HS-27A (cell line): ENCODE results near the gene AP1S3.
"Not testable (repeated sequence)": the region's sequence is repeated elsewhere in the genome, so short reads cannot be mapped to it uniquely, and the experiment has no call there.

ENCODE experiments used
- DNase-seq: peaks from one replicate; pipeline ENCODE4 v3.0.0-alpha.2; 2012; ENCODE audit warnings: low read depth, missing footprints

AP1S3 gene

GRCh38 chr2:223801736-223802135 lies 35.6 kb downstream of the AP1S3 start:
- no peak for DNase-seq

- DNase-seq = no peak
Observed at GRCh38 chr2:223800908-223801307, 36.5 kb downstream of the AP1S3 start.

- DNase-seq = no peak
Observed at GRCh38 chr2:223797811-223798721, 39.3 kb downstream of the AP1S3 start.

GRCh38 chr2:223797037-223797436 lies 40.3 kb downstream of the AP1S3 start:
- DNase-seq = no peak

GRCh38 chr2:223789423-223789822 lies 48.0 kb downstream of the AP1S3 start:
- no peak for DNase-seq

- no peak for DNase-seq
Observed at GRCh38 chr2:223788826-223789225, 48.6 kb downstream of the AP1S3 start.

- not testable (repeated sequence) for DNase-seq
Observed at GRCh38 chr2:223788106-223788505, 49.3 kb downstream of the AP1S3 start.

- no peak for DNase-seq
Observed at GRCh38 chr2:223787358-223787757, 50.0 kb downstream of the AP1S3 start.

GRCh38 chr2:223786943-223787342 lies 50.4 kb downstream of the AP1S3 start:
- DNase-seq = no peak

- DNase-seq = no peak
Observed at GRCh38 chr2:223786236-223786635, 51.1 kb downstream of the AP1S3 start.

GRCh38 chr2:223784221-223784772 lies 53.1 kb downstream of the AP1S3 start:
- no peak for DNase-seq

GRCh38 chr2:223782629-223783028 lies 54.8 kb downstream of the AP1S3 start:
- no peak for DNase-seq

GRCh38 chr2:223781560-223781959 lies 55.8 kb downstream of the AP1S3 start:
- DNase-seq = no peak

GRCh38 chr2:223779877-223780276 lies 57.5 kb downstream of the AP1S3 start:
- DNase-seq = no peak

- DNase-seq = no peak
Observed at GRCh38 chr2:223774193-223774592, 63.2 kb downstream of the AP1S3 start.

- DNase-seq = no peak
Observed at GRCh38 chr2:223772363-223772762, 65.0 kb downstream of the AP1S3 start.

GRCh38 chr2:223771475-223771874 lies 65.9 kb downstream of the AP1S3 start:
- no peak for DNase-seq

- DNase-seq = no peak
Observed at GRCh38 chr2:223768179-223768578, 69.2 kb downstream of the AP1S3 start.

GRCh38 chr2:223767341-223767740 lies 70.0 kb downstream of the AP1S3 start:
- DNase-seq = no peak

- no peak for DNase-seq
Observed at GRCh38 chr2:223765221-223765785, 72.1 kb downstream of the AP1S3 start.

GRCh38 chr2:223764796-223765195 lies 72.6 kb downstream of the AP1S3 start:
- DNase-seq = no peak

GRCh38 chr2:223762853-223763252 lies 74.5 kb downstream of the AP1S3 start:
- DNase-seq = no peak

- DNase-seq = not testable (repeated sequence)
Observed at GRCh38 chr2:223761746-223762145, 75.6 kb downstream of the AP1S3 start.
